H4 (cell line): Measurements from ENCODE around the gene KRTAP1-5. TPM values are rescaled to one million over a fixed set of nuclear protein-coding genes. Genes with fewer than 3 reads are reported as not detected.
"Not testable (repeated sequence)": the region's sequence is repeated elsewhere in the genome, so short reads cannot be mapped to it uniquely, and the experiment has no call there.

Source experiments
- DNase-seq: peaks from one replicate; pipeline ENCODE4 v3.0.0-alpha.2; 2015; ENCODE audit warnings: low spot score
- total RNA-seq: library from RNA; depleted of rRNA; stranded (reverse); fragments of >200 nt; shearing (Covaris generic); gene quantifications from 2 replicates; pipeline ENCODE4 v1.2.3, GENCODE V29; 2014; rRNA removed

Gene KRTAP1-5
- total RNA-seq, 1 experiment from 2014 or later: 0.27 TPM

GRCh38 chr17:41004397-41004796 lies 22.6 kb downstream of the KRTAP1-5 start:
- no peak for DNase-seq

GRCh38 chr17:41003926-41004325 lies 23.1 kb downstream of the KRTAP1-5 start:
- no peak for DNase-seq

GRCh38 chr17:41002814-41003213 lies 24.2 kb downstream of the KRTAP1-5 start:
- no peak for DNase-seq

GRCh38 chr17:41001795-41002194 lies 25.2 kb downstream of the KRTAP1-5 start:
- DNase-seq: no peak

- DNase-seq: not testable (repeated sequence)
Observed at GRCh38 chr17:40999563-40999962, 27.4 kb downstream of the KRTAP1-5 start, which contains the start of gene KRTAP3-2. TSS of gene KRTAP3-2 (minus strand) at chr17:40999906. CDS start at chr17:40999853, 53 bp downstream.

- no peak for DNase-seq
Observed at GRCh38 chr17:40997361-40997760, 29.6 kb downstream of the KRTAP1-5 start.

GRCh38 chr17:40996829-40997228 lies 30.2 kb downstream of the KRTAP1-5 start:
- DNase-seq: no peak

GRCh38 chr17:40995116-40995515 lies 31.9 kb downstream of the KRTAP1-5 start:
- DNase-seq: no peak

- no peak for DNase-seq
Observed at GRCh38 chr17:40993839-40994238, 33.2 kb downstream of the KRTAP1-5 start, which contains the start of gene KRTAP3-3. TSS of gene KRTAP3-3 (minus strand) at chr17:40994164. CDS start at chr17:40994097, 67 bp downstream.

- DNase-seq: no peak
Observed at GRCh38 chr17:40993084-40993483, 33.9 kb downstream of the KRTAP1-5 start.

GRCh38 chr17:40992666-40993065 lies 34.3 kb downstream of the KRTAP1-5 start:
- DNase-seq: no peak

- DNase-seq: no peak
Observed at GRCh38 chr17:40986920-40987319, 40.1 kb downstream of the KRTAP1-5 start.

- DNase-seq: no peak
Observed at GRCh38 chr17:40984226-40984625, 42.8 kb downstream of the KRTAP1-5 start, which contains the start of gene KRT40. TSS of gene KRT40 (minus strand) at chr17:40984326. CDS start at chr17:40984273, 53 bp downstream.

GRCh38 chr17:40981115-40981514 lies 45.9 kb downstream of the KRTAP1-5 start:
- no peak for DNase-seq

GRCh38 chr17:40980596-40980995 lies 46.4 kb downstream of the KRTAP1-5 start:
- DNase-seq: no peak

GRCh38 chr17:40980117-40980516 lies 46.9 kb downstream of the KRTAP1-5 start:
- no peak for DNase-seq

GRCh38 chr17:40978575-40979151 lies 48.3 kb downstream of the KRTAP1-5 start:
- no peak for DNase-seq

Other genes starting within 250 kb of the KRTAP1-5 start
- gene KRT27, start 244.7 kb downstream of the KRTAP1-5 start, total RNA-seq: not detected in 2 replicates
- gene KRT28, start 227.2 kb downstream of the KRTAP1-5 start, total RNA-seq: not detected in 2 replicates
- gene KRT10, start 204.6 kb downstream of the KRTAP1-5 start, total RNA-seq: 45.0 and 61.1 TPM in 2 replicates
- gene KRT12, start 160.0 kb downstream of the KRTAP1-5 start, total RNA-seq: not detected in 2 replicates
- not detected in 2 replicates for gene KRT20, start 142.0 kb downstream of the KRTAP1-5 start, total RNA-seq
- not detected in 2 replicates for gene KRT23, start 89.6 kb downstream of the KRTAP1-5 start, total RNA-seq
- gene KRT39, start 60.3 kb downstream of the KRTAP1-5 start, total RNA-seq: 0.18 TPM in 1 of 2 replicates, not detected in the other
- not detected in 2 replicates for gene KRT40, start 42.9 kb downstream of the KRTAP1-5 start, total RNA-seq
- not detected in 2 replicates for gene KRTAP3-3, start 33.0 kb downstream of the KRTAP1-5 start, total RNA-seq
- gene KRTAP3-2, start 27.3 kb downstream of the KRTAP1-5 start, total RNA-seq: not detected in 2 replicates
- not detected in 2 replicates for gene KRTAP3-1, start 18.1 kb downstream of the KRTAP1-5 start, total RNA-seq
- not detected in 2 replicates for gene KRTAP1-4, start 3.0 kb upstream of the KRTAP1-5 start, total RNA-seq
- gene KRTAP1-3, start 7.7 kb upstream of the KRTAP1-5 start, total RNA-seq: not detected in 2 replicates
- not detected in 2 replicates for gene KRTAP1-1, start 14.2 kb upstream of the KRTAP1-5 start, total RNA-seq
- gene KRTAP2-1, start 20.1 kb upstream of the KRTAP1-5 start, total RNA-seq: not detected in 2 replicates
- gene KRTAP2-2, start 28.0 kb upstream of the KRTAP1-5 start, total RNA-seq: not detected in 2 replicates
- gene KRTAP2-3, start 32.9 kb upstream of the KRTAP1-5 start, total RNA-seq: 0.21 TPM in 1 of 2 replicates, not detected in the other
- not detected in 2 replicates for gene KRTAP2-4, start 38.7 kb upstream of the KRTAP1-5 start, total RNA-seq
- gene KRTAP4-7, start 56.9 kb upstream of the KRTAP1-5 start, total RNA-seq: not detected in 2 replicates
- gene KRTAP4-8, start 70.9 kb upstream of the KRTAP1-5 start, total RNA-seq: not detected in 2 replicates
- not detected in 2 replicates for gene KRTAP4-16, start 75.0 kb upstream of the KRTAP1-5 start, total RNA-seq
- not detected in 2 replicates for gene KRTAP4-9, start 78.2 kb upstream of the KRTAP1-5 start, total RNA-seq
- not detected in 2 replicates for gene KRTAP4-11, start 91.2 kb upstream of the KRTAP1-5 start, total RNA-seq
- gene KRTAP4-12, start 97.0 kb upstream of the KRTAP1-5 start, total RNA-seq: not detected in 2 replicates
- not detected in 2 replicates for gene KRTAP4-6, start 113.3 kb upstream of the KRTAP1-5 start, total RNA-seq
- not detected in 2 replicates for gene KRTAP4-5, start 122.6 kb upstream of the KRTAP1-5 start, total RNA-seq
- not detected in 2 replicates for gene KRTAP4-4, start 133.5 kb upstream of the KRTAP1-5 start, total RNA-seq
- gene KRTAP4-3, start 141.0 kb upstream of the KRTAP1-5 start, total RNA-seq: not detected in 2 replicates
- not detected in 2 replicates for gene KRTAP4-2, start 151.0 kb upstream of the KRTAP1-5 start, total RNA-seq
- gene KRTAP4-1, start 157.7 kb upstream of the KRTAP1-5 start, total RNA-seq: not detected in 2 replicates
- not detected in 2 replicates for gene KRTAP9-1, start 162.7 kb upstream of the KRTAP1-5 start, total RNA-seq
- gene KRTAP9-2, start 199.4 kb upstream of the KRTAP1-5 start, total RNA-seq: not detected in 2 replicates
- not detected in 2 replicates for gene KRTAP9-3, start 205.2 kb upstream of the KRTAP1-5 start, total RNA-seq
- gene KRTAP9-8, start 210.8 kb upstream of the KRTAP1-5 start, total RNA-seq: not detected in 2 replicates
- gene KRTAP9-4, start 222.5 kb upstream of the KRTAP1-5 start, total RNA-seq: not detected in 2 replicates
- gene KRTAP9-9, start 228.2 kb upstream of the KRTAP1-5 start, total RNA-seq: not detected in 2 replicates
- not detected in 2 replicates for gene KRTAP9-6, start 238.2 kb upstream of the KRTAP1-5 start, total RNA-seq
- not detected in 2 replicates for gene KRTAP9-7, start 248.5 kb upstream of the KRTAP1-5 start, total RNA-seq